H1 (cell line): ENCODE measurements around the gene OASL. TPM values are rescaled to one million over a fixed set of nuclear protein-coding genes. Genes with fewer than 3 reads are reported as not detected.
A peak's percentile ranks its signal among the peaks of the same experiment; 100 is the strongest.

Experiments
- CTCF ChIA-PET: fragments of 300-600 bp; sonication (Branson Sonifier 250); formaldehyde crosslinking; loops from one replicate; lab custom pipeline; 2021; ENCODE audit not compliant: partially characterized antibody; lab: Charles Lee
- POLR2A ChIA-PET: fragments of 300-600 bp; sonication (Branson Sonifier 250); formaldehyde crosslinking; loops from one replicate; lab custom pipeline; 2021; ENCODE audit warnings: inconsistent platforms; ENCODE audit not compliant: partially characterized antibody; lab: Charles Lee
- DNase-seq, 2 experiments: peaks; one replicate each; pipeline versions ENCODE4 v3.0.0 to v3.0.0-alpha.2; 2010 to 2022; ENCODE audit warnings: low spot score in 2 of 2, low read depth in 1 of 2, mixed read lengths in 1 of 2
- FAIRE-seq: peaks from 2 replicates; lab custom pipeline; 2011; peaks lifted over from hg19 to GRCh38; lab: Jason Lieb, UNC
- H2AFZ ChIP-seq: 2 replicates; pipeline ENCODE4 v1.8.1; 2012; ENCODE audit warnings: low read length, inconsistent platforms
- H2AK5ac ChIP-seq: 2 replicates; pipeline ENCODE4 v1.6.1; 2013; ENCODE audit warnings: low read depth, low read length
- H2BK120ac ChIP-seq: replicated peaks from 2 replicates; pipeline ENCODE3; 2013; ENCODE audit warnings: low read depth, low read length, inconsistent platforms
- H2BK12ac ChIP-seq: 2 replicates; pipeline ENCODE4 v1.6.1; 2013; ENCODE audit warnings: low read depth, low read length
- H2BK15ac ChIP-seq: 2 replicates; pipeline ENCODE4 v1.6.1; 2013; ENCODE audit warnings: low read length
- H2BK20ac ChIP-seq: 2 replicates; pipeline ENCODE4 v1.6.1; 2013; ENCODE audit warnings: low read length
- H2BK5ac ChIP-seq: 2 replicates; pipeline ENCODE4 v1.6.1; 2013; ENCODE audit warnings: low read depth, low read length
- H3K14ac ChIP-seq: 2 replicates; pipeline ENCODE4 v1.6.1; 2013; ENCODE audit warnings: inconsistent platforms; ENCODE audit not compliant: insufficient read length
- H3K18ac ChIP-seq: 2 replicates; pipeline ENCODE4 v1.6.1; 2013; ENCODE audit warnings: low read length; ENCODE audit errors: extremely low read depth
- H3K23ac ChIP-seq: 2 replicates; pipeline ENCODE4 v1.6.1; 2013; ENCODE audit warnings: inconsistent platforms; ENCODE audit not compliant: insufficient read length
- H3K23me2 ChIP-seq: 2 replicates; pipeline ENCODE4 v1.6.1; 2013; ENCODE audit warnings: low read depth, low read length
- H3K27ac ChIP-seq: 2 replicates; pipeline ENCODE4 v1.6.1; 2011; ENCODE audit warnings: low read depth, low read length, inconsistent platforms
- H3K27me3 ChIP-seq, 4 experiments: replicated peaks in 1 of 4; 1 replicate in 1 of 4; 2 replicates in 3 of 4; pipeline versions ENCODE4 v1.6.1 to v1.8.1; 2011 to 2013; ENCODE audit warnings: low read length in 3 of 4, mild to moderate bottlenecking in 3 of 4, inconsistent platforms in 2 of 4, mixed read lengths in 2 of 4, moderate library complexity in 1 of 4; ENCODE audit not compliant: control insufficient read depth in 3 of 4, insufficient read depth in 3 of 4; ENCODE audit errors: extremely low read depth in 1 of 4
- H3K36me3 ChIP-seq, 4 experiments: 2 replicates each; pipeline versions ENCODE4 v1.6.1 to v1.8.1; 2011 to 2013; ENCODE audit warnings: mild to moderate bottlenecking in 4 of 4, low read length in 3 of 4, moderate library complexity in 2 of 4, control low read depth in 1 of 4, inconsistent platforms in 1 of 4; ENCODE audit not compliant: insufficient read depth in 4 of 4, control insufficient read depth in 2 of 4
- H3K4ac ChIP-seq: replicated peaks from 2 replicates; pipeline ENCODE3; 2013; ENCODE audit warnings: low read length, low read depth, mixed read lengths, inconsistent platforms; ENCODE audit not compliant: insufficient read length
- H3K4me1 ChIP-seq, 4 experiments: replicated peaks in 1 of 4; 1 replicate in 1 of 4; 2 replicates in 3 of 4; pipeline versions ENCODE4 v1.6.1 to v1.8.1; 2011 to 2013; ENCODE audit warnings: low read length in 3 of 4, inconsistent platforms in 2 of 4, mixed read lengths in 1 of 4; ENCODE audit not compliant: insufficient read depth in 4 of 4, control insufficient read depth in 3 of 4
- H3K4me2 ChIP-seq, 2 experiments: 2 replicates each; pipeline versions ENCODE4 v1.6.1 to v1.8.1; 2011 to 2013; ENCODE audit warnings: low read depth in 2 of 2, low read length in 2 of 2, control low read depth in 1 of 2, inconsistent platforms in 1 of 2, mild to moderate bottlenecking in 1 of 2; ENCODE audit not compliant: insufficient read depth in 1 of 2
- H3K4me3 ChIP-seq, 4 experiments: fragments of 200-600, 300-600 bp in 1 of 4; sonication (generic), shearing (Covaris generic), sonication (Bioruptor Twin) in 1 of 4; 2 replicates each; pipeline versions ENCODE4 v1.5.1 to v1.8.1; 2011 to 2016; ENCODE audit warnings: low read length in 4 of 4, low read depth in 3 of 4, control low read depth in 2 of 4, inconsistent platforms in 2 of 4, mild to moderate bottlenecking in 2 of 4, mixed read lengths in 1 of 4, moderate library complexity in 1 of 4; ENCODE audit not compliant: insufficient read depth in 2 of 4; ENCODE audit errors: extremely low read depth in 1 of 4
- H3K56ac ChIP-seq: replicated peaks from 2 replicates; pipeline ENCODE3; 2013; ENCODE audit warnings: low read depth, mild to moderate bottlenecking, mixed read lengths, low read length, inconsistent platforms; ENCODE audit not compliant: insufficient read length
- H3K79me1 ChIP-seq: 2 replicates; pipeline ENCODE4 v1.6.1; 2013; ENCODE audit warnings: low read depth, low read length, control low read depth
- H3K79me2 ChIP-seq, 2 experiments: 2 replicates each; pipeline versions ENCODE4 v1.6.1 to v1.8.1; 2012 to 2013; ENCODE audit warnings: low read length in 2 of 2, mild to moderate bottlenecking in 2 of 2, inconsistent platforms in 1 of 2; ENCODE audit not compliant: insufficient read depth in 2 of 2, control insufficient read depth in 1 of 2
- H3K9ac ChIP-seq, 4 experiments: replicated peaks in 1 of 4; 1 replicate in 1 of 4; 2 replicates in 3 of 4; pipeline versions ENCODE4 v1.6.1 to v1.8.1; 2011 to 2013; ENCODE audit warnings: low read depth in 3 of 4, low read length in 3 of 4, control low read depth in 2 of 4, mild to moderate bottlenecking in 2 of 4, moderate library complexity in 2 of 4, inconsistent platforms in 1 of 4; ENCODE audit errors: extremely low read depth in 1 of 4
- H3K9me3 ChIP-seq, 2 experiments: 2 replicates each; pipeline versions ENCODE4 v1.6.1 to v1.8.1; 2012 to 2013; ENCODE audit warnings: mild to moderate bottlenecking in 2 of 2, moderate library complexity in 2 of 2, control low read depth in 1 of 2, inconsistent platforms in 1 of 2, low read depth in 1 of 2, low read length in 1 of 2, mixed read lengths in 1 of 2; ENCODE audit not compliant: insufficient read depth in 2 of 2
- H4K20me1 ChIP-seq, 2 experiments: replicated peaks in 1 of 2; 2 replicates each; pipeline versions ENCODE3 to v1.8.1; 2011 to 2013; ENCODE audit warnings: inconsistent platforms in 2 of 2, low read length in 2 of 2, mild to moderate bottlenecking in 1 of 2; ENCODE audit not compliant: insufficient read depth in 2 of 2, control insufficient read depth in 1 of 2
- H4K5ac ChIP-seq: 2 replicates; pipeline ENCODE4 v1.6.1; 2013; ENCODE audit warnings: low read length, low read depth, mixed read lengths, inconsistent platforms; ENCODE audit not compliant: insufficient read length
- H4K8ac ChIP-seq: 2 replicates; pipeline ENCODE4 v1.8.0; 2013; ENCODE audit warnings: mild to moderate bottlenecking, moderate library complexity, low read length, inconsistent platforms; ENCODE audit not compliant: insufficient read depth; ENCODE audit errors: extremely low read depth
- H4K91ac ChIP-seq: replicated peaks from 2 replicates; pipeline ENCODE3; 2013; ENCODE audit warnings: low read length, mixed read lengths, inconsistent platforms; ENCODE audit not compliant: insufficient read length
- GABPA ChIP-seq: IDR thresholded peaks from 2 replicates; pipeline ENCODE4 v1.6.1; 2011; ENCODE audit warnings: mild to moderate bottlenecking, low read length, moderate library complexity, borderline replicate concordance; ENCODE audit not compliant: insufficient read depth
- HDAC2 ChIP-seq, 2 experiments: fragments of 300-600 bp in 1 of 2; sonication (generic) in 1 of 2; IDR thresholded peaks; 2 replicates each; pipeline ENCODE4 v1.6.1; 2011 to 2012; ENCODE audit warnings: low read depth in 2 of 2, low read length in 2 of 2, mild to moderate bottlenecking in 2 of 2, moderate library complexity in 2 of 2, borderline replicate concordance in 1 of 2, inconsistent platforms in 1 of 2
- NANOG ChIP-seq: IDR thresholded peaks from 2 replicates; pipeline ENCODE4 v1.6.1; 2011; ENCODE audit warnings: low read length, low read depth, mild to moderate bottlenecking, inconsistent platforms; ENCODE audit not compliant: insufficient read depth, poor library complexity, severe bottlenecking
- PHF8 ChIP-seq: fragments of 200-600 bp; sonication (generic); conservative IDR thresholded peaks from 2 replicates; pipeline ENCODE4 v1.7.1; 2012; ENCODE audit warnings: low read depth, mild to moderate bottlenecking, inconsistent platforms, low read length, moderate library complexity
- RAD21 ChIP-seq, 2 experiments: IDR thresholded peaks in 1 of 2; conservative IDR thresholded peaks in 1 of 2; 2 replicates each; pipeline ENCODE4 v1.6.1; 2011; ENCODE audit warnings: low read depth in 2 of 2, low read length in 2 of 2, improper control_type of control experiment in 1 of 2, inconsistent platforms in 1 of 2, mild to moderate bottlenecking in 1 of 2, moderate library complexity in 1 of 2
- RBBP5 ChIP-seq: IDR thresholded peaks from 2 replicates; pipeline ENCODE4 v1.7.1; 2012; ENCODE audit warnings: low read depth, mild to moderate bottlenecking, inconsistent platforms, low read length, moderate library complexity, borderline replicate concordance
- WGBS, 2 experiments: shearing (Covaris generic) in 1 of 2; methylation state at CpG; one replicate each; pipeline versions ENCODE4 v1.1.6 to v1.1.7; 2013 to 2015; ENCODE audit warnings: low lambda C conversion rate in 2 of 2, mixed read lengths in 2 of 2, inconsistent platforms in 1 of 2, low coverage in 1 of 2, missing lambda C conversion rate in 1 of 2; ENCODE audit not compliant: insufficient replicate concordance in 2 of 2, insufficient coverage in 1 of 2, insufficient read length in 1 of 2; ENCODE audit errors: extremely low coverage in 1 of 2, missing lambda C conversion rate in 1 of 2; 5-methylcytosine and 5-hydroxymethylcytosine counted together
- polyA plus RNA-seq, 7 experiments: library from polyadenylated mRNA; depleted of rRNA in 3 of 7; stranded (reverse) in 5 of 7; unstranded in 2 of 7; fragments of >200 nt in 5 of 7; fragments of 200-250 nt in 2 of 7; gene quantifications; 1 replicate in 5 of 7; 2 replicates in 1 of 7; 4 replicates in 1 of 7; pipeline versions ENCODE4 v1.2.1 to v1.2.3, GENCODE V29; 2011 to 2013; ENCODE audit warnings: missing spikeins in 2 of 7, mixed read lengths in 2 of 7
- total RNA-seq: library from RNA; stranded (reverse); fragmentation: NEBNext Ultra II Directional; extraction: Animal tissue kit (Norgen Biotek cat#: 25700); gene quantifications from 2 replicates; pipeline ENCODE4 v1.2.1, GENCODE V29; 2021

OASL gene
- total and polyA plus RNA-seq, 2 of the 8 experiments (the other 6 are each of a cell fraction or from before 2014, with no cell fraction given), result not detected

- H4K5ac ChIP-seq, result no peak overlapping the region
- peak overlapping the region in 3 of 4 experiments; percentile 12 to 46 (median 29); a peak in 5 of 8 replicates for H3K4me3 ChIP-seq
- no peak overlapping the region for H2BK15ac ChIP-seq
- no peaks in the 10 kb centered on the region for H3K9me3 ChIP-seq
- peak; percentile 17 to 84 for DNase-seq
- H3K4me1 ChIP-seq, result peaks cover 0 to 3% (median 0%) of the 10 kb centered on the region in 4 experiments; a peak in 1 of 7 replicates
- H2AK5ac ChIP-seq, result no peak overlapping the region
- POLR2A ChIA-PET, result interaction anchor here (0.7 kb wide), 2 partner anchors 30 to 830 kb away, joined by 3 read pairs; no protein-coding TSS in a partner anchor
- H4K8ac ChIP-seq, result peak overlapping the region; percentile 91
- H3K23me2 ChIP-seq, result no peaks in the 10 kb centered on the region; the same call in 1 of the 2 replicates
- H3K36me3 ChIP-seq, result no peaks in the 10 kb centered on the region
- H3K79me2 ChIP-seq, result no peaks in the 10 kb centered on the region
- peak overlapping the region in 1 of 4 experiments; percentile 20; a peak in 1 of 7 replicates for H3K9ac ChIP-seq
- FAIRE-seq, result no peak
- H3K23ac ChIP-seq, result no peak overlapping the region
- H2BK20ac ChIP-seq, result no peak overlapping the region
- CTCF ChIA-PET, result interaction anchor here (0.6 to 4.1 kb wide), 43 partner anchors 8 to 766 kb away, joined by 3 to 26 read pairs (median 5); partner anchors contain the start of gene C12orf43
- H4K20me1 ChIP-seq, result no peaks in the 10 kb centered on the region
- no peak overlapping the region for H3K56ac ChIP-seq
- H2AFZ ChIP-seq, result peak overlapping the region; percentile 98
- no peak overlapping the region for H3K14ac ChIP-seq
- H2BK5ac ChIP-seq, result no peak overlapping the region
- H3K27ac ChIP-seq, result peak overlapping the region; percentile 59; the same call in 1 of the 2 replicates
- WGBS, 2 experiments, result 47% methylated on average over 16 of the region's 16 CpGs; no CpG with 5 or more reads in 1 of the 2 experiments
- peak overlapping the region; percentile 3 to 62; a peak in 3 of 4 replicates for H3K4me2 ChIP-seq
- no peak overlapping the region for H3K4ac ChIP-seq
- H4K91ac ChIP-seq, result no peak overlapping the region
- no peaks in the 10 kb centered on the region for H3K27me3 ChIP-seq
- H2BK120ac ChIP-seq, result no peak overlapping the region
- no peaks in the 10 kb centered on the region for H3K79me1 ChIP-seq
- no peak overlapping the region for H3K18ac ChIP-seq
- H2BK12ac ChIP-seq, result no peak overlapping the region; the same call in 1 of the 2 replicates
- no peak for TF ChIP-seq HDAC2 (IDR thresholded peaks at IDR 0.05; ENCODE audit: borderline replicate concordance in 1 of 2, low read depth in 2 of 2, low read length in 2 of 2)
- peak; percentile 52 to 61 for TF ChIP-seq RAD21 (IDR thresholded peaks at IDR 0.05 in 1 of 2, conservative IDR thresholded peaks at IDR 0.05 in 1 of 2; ENCODE audit: low read depth in 2 of 2, low read length in 2 of 2)
- TF ChIP-seq RBBP5, result peak; percentile 64; the same call in 1 of the 2 replicates
- no peak for TF ChIP-seq PHF8
- TF ChIP-seq NANOG, result no peak
- no peak for TF ChIP-seq GABPA
These were observed 21.3 kb upstream of the OASL start for GRCh38 chr12:121060149-121061001.
